Stimulated activated CD8-positive, alpha-beta memory T cell treated with anti-CD3 and anti-CD28 coated beads, Interleukin-15, amount 100 ng/mL, for 4 hours (primary cell): ENCODE data around the gene HNF4A.

Experiments
- DNase-seq, 2 donors: peaks; one replicate each; pipeline ENCODE4 v3.0.0-alpha.2; 2020; ENCODE audit warnings: low read depth in 2 of 2

Gene HNF4A

GRCh38 chr20:44392088-44392775, 36.7 kb downstream of the HNF4A start:
- no peak for DNase-seq

GRCh38 chr20:44392776-44393607, 37.5 kb downstream of the HNF4A start:
- DNase-seq = no peak

GRCh38 chr20:44393608-44394451, 38.3 kb downstream of the HNF4A start:
- DNase-seq = no peak

- no peak for DNase-seq
Observed at GRCh38 chr20:44394452-44394701, 38.9 kb downstream of the HNF4A start.

GRCh38 chr20:44394702-44395460, 39.4 kb downstream of the HNF4A start:
- DNase-seq = no peak

GRCh38 chr20:44395461-44396340, 40.2 kb downstream of the HNF4A start:
- DNase-seq = no peak

GRCh38 chr20:44396369-44397130, 41.1 kb downstream of the HNF4A start:
- DNase-seq = no peak

- no peak for DNase-seq
Observed at GRCh38 chr20:44398335-44398734, 42.8 kb downstream of the HNF4A start.

GRCh38 chr20:44399446-44399845, 43.9 kb downstream of the HNF4A start:
- DNase-seq = no peak

- DNase-seq = no peak
Observed at GRCh38 chr20:44400671-44400969, 45.1 kb downstream of the HNF4A start.

- no peak for DNase-seq
Observed at GRCh38 chr20:44400970-44401769, 45.7 kb downstream of the HNF4A start.

GRCh38 chr20:44401770-44402390, 46.4 kb downstream of the HNF4A start:
- no peak for DNase-seq

- no peak for DNase-seq
Observed at GRCh38 chr20:44402391-44403193, 47.1 kb downstream of the HNF4A start.

- no peak for DNase-seq
Observed at GRCh38 chr20:44403194-44404112, 48.0 kb downstream of the HNF4A start.

GRCh38 chr20:44404204-44405181, 49.0 kb downstream of the HNF4A start:
- no peak for DNase-seq

GRCh38 chr20:44405257-44405656, 49.8 kb downstream of the HNF4A start:
- no peak for DNase-seq
